Omental fat pad (tissue), 4 donors: ENCODE measurements around the gene PROSER3. TPM values are rescaled to one million over a fixed set of nuclear protein-coding genes. Genes with fewer than 3 reads are reported as not detected.

Experiments
- ATAC-seq: fragments of 150-250 bp; one replicate; pipeline ENCODE4 v1.9.1; 2016; ENCODE audit warnings: mild to moderate bottlenecking, moderate library complexity; ENCODE audit not compliant: low FRiP score
- DNase-seq: peaks from one replicate; pipeline ENCODE4 v3.0.0-alpha.2; 2019; ENCODE audit warnings: low spot score
- CTCF ChIP-seq, 3 donors: fragments of 450-650 bp; IDR thresholded peaks; one replicate each; pipeline ENCODE4 v1.5.1; 2016 to 2017; ENCODE audit warnings: antibody characterized with exemption in 3 of 3, mild to moderate bottlenecking in 3 of 3, moderate library complexity in 2 of 3
- total RNA-seq, 4 donors: library from RNA; depleted of rRNA; stranded (reverse); fragments of >200 nt; gene quantifications; one replicate each; pipeline ENCODE4 v1.1.0, GENCODE V29; 2016

Gene PROSER3
- total RNA-seq, 4 donors from 2014 or later: 3.7 to 7.5 (median 5.3) TPM

- DNase-seq (no peak), ATAC-seq (no peak)
- no peak for TF ChIP-seq CTCF (IDR thresholded peaks at IDR 0.05)
Observed at GRCh38 chr19:35740108-35740422, 17.9 kb upstream of the PROSER3 start.

DNA sequence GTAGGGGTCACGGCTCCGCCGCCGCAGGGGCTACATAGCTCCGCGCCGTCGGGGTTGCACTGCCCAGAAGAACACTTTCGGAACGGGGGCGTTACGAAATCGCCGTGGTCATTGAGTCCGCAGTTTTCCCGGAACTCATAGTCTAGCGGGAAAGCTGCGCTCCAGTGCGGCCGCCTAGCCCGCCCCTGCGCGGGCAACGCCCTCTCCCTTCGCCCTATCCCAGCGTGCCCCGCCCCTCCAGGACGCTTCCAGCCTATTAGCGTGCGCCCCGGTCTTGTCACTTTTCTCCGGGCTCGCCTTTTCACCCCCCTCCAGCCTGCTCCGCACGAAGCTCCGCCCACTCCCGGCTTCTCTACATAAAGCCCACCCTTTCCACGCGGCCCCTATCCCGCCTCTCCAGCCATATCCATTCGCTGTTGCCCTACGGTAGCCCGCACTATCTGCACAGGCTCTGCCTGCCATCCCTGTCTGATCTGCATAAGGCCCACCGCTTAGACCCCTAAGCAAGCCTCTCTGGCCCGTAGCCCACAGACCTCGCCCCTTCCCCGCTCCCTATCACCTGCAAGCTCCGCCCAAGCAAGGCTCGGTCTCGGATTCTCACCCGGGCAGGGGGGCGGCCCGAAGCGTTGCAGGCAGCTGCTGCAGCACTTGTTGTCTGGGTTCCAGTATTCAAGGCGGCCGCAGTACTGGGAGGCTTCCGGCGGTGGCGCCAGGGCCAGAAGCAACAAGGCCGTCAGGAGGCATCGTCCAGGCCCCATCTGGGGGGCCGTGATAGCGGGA lies 17.4 kb upstream of the PROSER3 start:
- peak; percentile 93 for DNase-seq
- peak; percentile 92 for ATAC-seq
- TF ChIP-seq CTCF (IDR thresholded peaks at IDR 0.05): no peak

DNA sequence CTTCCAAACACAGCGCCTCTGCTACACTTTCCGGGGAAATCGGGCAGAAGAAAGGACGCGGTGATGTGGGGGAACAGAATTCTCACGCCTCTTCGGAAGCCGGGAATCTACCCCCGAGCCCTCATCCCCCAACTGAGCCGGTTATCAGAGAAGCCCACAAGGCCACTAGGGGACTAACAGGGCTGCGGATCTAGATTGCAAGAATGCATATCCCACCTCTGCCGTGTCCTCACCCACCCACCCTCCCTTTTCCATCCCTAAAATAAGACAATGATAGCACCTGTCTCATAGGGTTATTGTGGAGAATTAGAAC lies 16.8 kb upstream of the PROSER3 start:
- no peak for TF ChIP-seq CTCF (IDR thresholded peaks at IDR 0.05)
- ATAC-seq: no peak
- no peak for DNase-seq

DNA sequence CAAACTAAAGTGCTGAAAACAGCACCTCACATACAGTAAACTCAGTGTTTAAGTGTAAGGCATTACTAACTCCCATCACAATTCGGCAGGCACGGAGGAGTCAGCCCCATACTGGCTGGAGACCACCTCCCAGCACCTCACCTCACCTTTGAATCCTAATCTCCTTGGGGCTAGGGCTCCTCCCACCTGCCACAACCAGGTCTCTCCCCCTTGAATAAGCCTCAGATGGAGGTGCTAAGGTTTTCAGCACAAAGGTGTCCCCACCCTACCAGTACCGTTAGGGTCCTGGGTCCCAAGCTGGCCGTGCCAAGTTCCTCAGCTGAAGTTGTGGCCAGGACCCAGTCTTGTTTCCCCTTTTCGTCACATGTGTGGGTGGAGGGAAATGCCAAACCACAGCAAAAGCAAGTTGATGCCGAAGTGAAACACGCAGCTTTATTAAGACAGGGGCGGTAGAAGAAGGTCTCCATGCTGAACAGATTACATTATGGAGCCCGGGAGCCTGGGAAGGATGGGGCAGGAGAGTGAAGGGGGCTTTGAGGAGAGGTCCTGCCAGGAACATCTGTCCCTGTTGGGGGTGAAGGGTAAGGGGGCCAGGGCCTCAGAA lies 15.8 kb upstream of the PROSER3 start, which contains the start of gene IGFLR1:
Gene IGFLR1, minus strand, starts transcription at position 332 of the 604 bp plus-strand sequence. CDS start 1,272 bp downstream, outside the sequence.
- DNase-seq (no peak), ATAC-seq (no peak)
- no peak for TF ChIP-seq CTCF (IDR thresholded peaks at IDR 0.05)

DNA sequence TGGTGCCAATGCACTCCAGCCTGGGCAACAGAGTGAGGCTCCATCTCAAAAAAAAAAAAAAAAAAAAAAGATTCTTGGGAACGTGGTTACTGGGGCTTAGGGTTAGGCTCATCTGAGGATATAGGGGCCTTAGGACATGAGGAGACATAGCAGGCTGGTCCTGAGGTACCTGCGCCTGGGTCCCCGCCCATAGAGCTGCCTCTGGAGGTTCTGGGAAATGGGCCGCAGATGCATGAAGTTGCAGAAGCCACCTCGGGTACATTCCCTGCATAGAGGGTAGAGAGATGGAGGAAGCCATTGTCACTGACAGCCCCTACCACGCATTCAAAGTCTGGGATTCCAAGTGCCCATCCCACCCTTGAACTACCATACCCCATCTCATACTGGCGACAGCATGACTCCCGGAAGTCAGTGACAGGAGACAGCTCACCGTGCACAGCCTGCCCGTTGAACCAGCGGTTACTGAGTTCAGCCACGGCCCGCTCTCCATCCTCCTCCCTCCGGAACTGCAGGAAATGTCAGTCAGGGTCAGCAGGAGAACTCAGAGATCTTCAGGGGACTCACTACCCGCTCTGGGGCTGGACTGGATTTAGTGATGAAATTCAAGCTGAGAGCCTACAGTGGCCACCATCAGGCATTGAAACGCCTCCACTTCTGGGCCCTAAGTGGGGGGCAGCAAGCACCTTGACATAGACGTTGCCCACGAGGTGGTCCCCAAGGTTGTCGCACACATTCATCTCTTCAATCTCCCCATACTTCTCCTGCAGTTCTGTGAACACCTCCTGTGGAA lies 14.1 kb upstream of the PROSER3 start:
- TF ChIP-seq CTCF (IDR thresholded peaks at IDR 0.05): no peak
- ATAC-seq (no peak), DNase-seq (no peak)

DNA sequence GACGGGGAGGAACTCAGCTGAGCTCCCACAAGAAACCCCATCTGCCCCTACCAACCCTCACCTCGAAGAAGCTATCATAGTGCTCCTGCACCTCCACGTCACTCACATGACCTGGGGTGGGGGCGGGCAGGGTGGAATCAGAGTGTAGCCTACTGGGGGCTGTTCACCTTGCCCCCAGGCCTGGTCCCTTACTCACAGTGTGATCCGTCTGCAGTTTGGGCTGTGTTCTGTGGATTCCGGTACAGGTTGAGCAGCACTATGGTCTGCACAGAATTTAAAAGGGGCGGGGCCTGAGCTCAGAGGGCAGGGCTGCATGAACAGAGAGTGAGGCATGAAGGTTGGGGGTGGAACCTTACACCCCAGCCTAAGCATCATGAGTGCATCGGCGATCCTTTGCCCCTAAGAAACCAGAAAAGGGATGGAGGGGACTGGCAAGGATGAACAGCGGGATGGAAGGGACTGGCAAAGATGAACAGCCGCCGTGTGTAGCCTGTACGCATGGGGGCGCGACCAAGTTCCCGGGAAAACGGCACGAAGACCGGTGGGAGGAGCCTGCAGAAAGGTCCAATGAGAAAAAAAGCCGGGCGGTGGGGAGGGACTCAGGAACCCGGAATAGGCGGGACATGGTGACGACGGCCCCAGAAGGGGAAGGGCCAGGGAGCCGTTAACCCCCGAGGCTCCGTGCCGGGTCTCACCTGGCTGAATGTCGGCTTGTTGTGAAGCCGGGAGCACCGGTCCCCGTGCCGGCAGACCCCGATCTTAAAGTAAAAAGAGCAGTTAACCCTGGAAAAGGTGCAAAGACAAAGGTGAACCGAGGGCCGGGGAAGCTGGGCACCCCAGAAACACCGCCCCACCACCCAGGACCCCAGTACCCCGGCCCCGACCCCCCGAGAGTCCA lies 13.3 kb upstream of the PROSER3 start:
- peak; percentile 72 for ATAC-seq
- no peak for TF ChIP-seq CTCF (IDR thresholded peaks at IDR 0.05)
- DNase-seq: peak; percentile 85
